H7 (cell line): ENCODE measurements around the gene ZPLD1. TPM values are rescaled to one million over a fixed set of nuclear protein-coding genes. Genes with fewer than 3 reads are reported as not detected.

Experiments
- DNase-seq: peaks from one replicate; pipeline ENCODE4 v3.0.0; 2012
- H3K27me3 ChIP-seq: 2 replicates; pipeline ENCODE4 v1.6.0; 2011; ENCODE audit warnings: mild to moderate bottlenecking, low read length; ENCODE audit not compliant: control insufficient read depth, insufficient read depth
- H3K36me3 ChIP-seq: replicated peaks from 2 replicates; pipeline ENCODE4 v1.5.1; 2011; ENCODE audit warnings: low read length; ENCODE audit not compliant: control insufficient read depth, insufficient read depth
- H3K4me3 ChIP-seq: 2 replicates; pipeline ENCODE4 v1.5.1; 2011; ENCODE audit warnings: low read depth, mild to moderate bottlenecking, control low read depth, low read length, moderate library complexity; ENCODE audit not compliant: insufficient read depth
- total RNA-seq: library from RNA; depleted of rRNA; stranded (reverse); fragments of >200 nt; shearing (Covaris generic); gene quantifications from 2 replicates; pipeline ENCODE4 v1.2.3, GENCODE V29; 2014

ZPLD1 gene
- total RNA-seq, 1 experiment from 2014 or later: not detected

- Histone ChIP-seq H3K4me3 (no peak overlapping the region), H3K36me3 (no peaks in the 10 kb centered on the region), H3K27me3 (no peaks in the 10 kb centered on the region)
- no peak for DNase-seq
Measured at GRCh38 chr3:102526865-102527264, 92.0 kb downstream of the ZPLD1 start.

DNA sequence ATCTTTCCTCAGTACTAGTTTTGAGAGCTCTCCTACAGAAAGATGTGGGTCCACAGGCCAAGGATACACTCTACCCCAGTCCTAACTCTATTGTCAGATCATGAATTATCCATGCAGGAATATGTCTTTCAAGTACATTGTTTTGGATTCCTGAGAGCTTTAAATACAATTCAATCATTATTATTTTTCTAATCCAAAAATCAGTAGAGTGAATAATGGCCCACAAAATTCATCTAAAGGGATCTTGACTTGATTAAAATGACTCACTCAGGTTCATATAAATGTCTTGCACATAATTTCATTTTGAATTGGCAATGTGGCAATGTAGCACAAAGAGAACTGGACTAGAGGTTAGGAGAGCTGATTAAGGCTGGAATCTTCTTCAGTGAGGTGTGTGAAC lies 93.9 kb downstream of the ZPLD1 start:
- Histone ChIP-seq H3K36me3 (no peaks in the 10 kb centered on the region), H3K27me3 (no peaks in the 10 kb centered on the region), H3K4me3 (no peak overlapping the region)
- DNase-seq: no peak
